Neural cell (in vitro differentiated cells): ENCODE results near the gene ICA1L.
"Not testable (repeated sequence)": the region's sequence is repeated elsewhere in the genome, so short reads cannot be mapped to it uniquely, and the experiment has no call there.

Experiments used
- EP300 ChIP-seq: fragments of 450-650 bp; conservative IDR thresholded peaks from 2 replicates; pipeline ENCODE4 v1.6.1; 2014; ENCODE audit warnings: antibody characterized with exemption, mild to moderate bottlenecking, moderate library complexity; ENCODE audit not compliant: poor library complexity, severe bottlenecking
- EZH2 ChIP-seq: fragments of 200-600, 300-800 bp; shearing (Covaris generic), sonication (generic); IDR thresholded peaks from 2 replicates; pipeline ENCODE4 v1.6.1; 2014; ENCODE audit warnings: antibody characterized with exemption, low read length, borderline replicate concordance, mild to moderate bottlenecking; ENCODE audit not compliant: insufficient read depth, poor library complexity, severe bottlenecking
- MXI1 ChIP-seq: fragments of 450-650 bp; conservative IDR thresholded peaks from 2 replicates; pipeline ENCODE4 v1.6.1; 2014; ENCODE audit warnings: antibody characterized with exemption, mild to moderate bottlenecking; ENCODE audit not compliant: poor library complexity, severe bottlenecking
- POLR2AphosphoS5 ChIP-seq: IDR thresholded peaks from 2 replicates; pipeline ENCODE4 v1.6.1; 2012
- RAD21 ChIP-seq: fragments of 450-650 bp; conservative IDR thresholded peaks from 2 replicates; pipeline ENCODE4 v1.6.1; 2014; ENCODE audit warnings: antibody characterized with exemption, mild to moderate bottlenecking, moderate library complexity
- SMC3 ChIP-seq: fragments of 450-650 bp; conservative IDR thresholded peaks from 2 replicates; pipeline ENCODE4 v1.6.1; 2014; ENCODE audit warnings: antibody characterized with exemption, mild to moderate bottlenecking, moderate library complexity; ENCODE audit not compliant: poor library complexity
- TAF1 ChIP-seq: IDR thresholded peaks from 2 replicates; pipeline ENCODE4 v1.6.1; 2012; ENCODE audit warnings: low read depth
- TF ChIP-seq, protein P1 (sequence below): fragments of 450-650 bp; IDR thresholded peaks from 2 replicates; pipeline ENCODE4 v1.5.1; 2014; ENCODE audit warnings: antibody characterized with exemption, mild to moderate bottlenecking, moderate library complexity; ENCODE audit not compliant: poor library complexity, severe bottlenecking
- TF ChIP-seq, protein P2 (sequence below): IDR thresholded peaks from 2 replicates; pipeline ENCODE4 v1.6.1; 2012; ENCODE audit warnings: borderline replicate concordance

DNA sequence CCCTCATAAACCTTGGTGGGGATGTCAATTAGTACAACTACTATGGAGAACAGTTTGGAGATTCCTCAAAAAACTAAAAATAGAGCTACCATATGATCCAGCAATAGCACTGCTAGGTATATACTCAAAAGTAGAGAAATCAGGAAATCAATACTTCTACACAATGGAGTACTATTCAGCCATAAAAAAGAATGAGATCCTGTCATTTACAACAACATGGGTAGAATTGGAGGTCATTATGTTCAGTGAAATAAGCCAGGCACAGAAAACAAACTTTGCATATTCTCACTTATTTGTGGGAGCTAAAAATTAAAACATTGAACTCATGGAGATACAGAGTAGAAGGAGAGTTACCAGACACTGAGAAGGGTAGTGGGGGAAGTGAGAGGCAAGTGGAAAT, 33.9 kb upstream of the ICA1L start:
- TF ChIP-seq RAD21, EZH2, EP300, POLR2AphosphoS5, TAF1, SMC3, MXI1: not testable (repeated sequence)
- TF ChIP-seq, protein P1, sequence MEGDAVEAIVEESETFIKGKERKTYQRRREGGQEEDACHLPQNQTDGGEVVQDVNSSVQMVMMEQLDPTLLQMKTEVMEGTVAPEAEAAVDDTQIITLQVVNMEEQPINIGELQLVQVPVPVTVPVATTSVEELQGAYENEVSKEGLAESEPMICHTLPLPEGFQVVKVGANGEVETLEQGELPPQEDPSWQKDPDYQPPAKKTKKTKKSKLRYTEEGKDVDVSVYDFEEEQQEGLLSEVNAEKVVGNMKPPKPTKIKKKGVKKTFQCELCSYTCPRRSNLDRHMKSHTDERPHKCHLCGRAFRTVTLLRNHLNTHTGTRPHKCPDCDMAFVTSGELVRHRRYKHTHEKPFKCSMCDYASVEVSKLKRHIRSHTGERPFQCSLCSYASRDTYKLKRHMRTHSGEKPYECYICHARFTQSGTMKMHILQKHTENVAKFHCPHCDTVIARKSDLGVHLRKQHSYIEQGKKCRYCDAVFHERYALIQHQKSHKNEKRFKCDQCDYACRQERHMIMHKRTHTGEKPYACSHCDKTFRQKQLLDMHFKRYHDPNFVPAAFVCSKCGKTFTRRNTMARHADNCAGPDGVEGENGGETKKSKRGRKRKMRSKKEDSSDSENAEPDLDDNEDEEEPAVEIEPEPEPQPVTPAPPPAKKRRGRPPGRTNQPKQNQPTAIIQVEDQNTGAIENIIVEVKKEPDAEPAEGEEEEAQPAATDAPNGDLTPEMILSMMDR = not testable (repeated sequence)
- TF ChIP-seq, protein P2, sequence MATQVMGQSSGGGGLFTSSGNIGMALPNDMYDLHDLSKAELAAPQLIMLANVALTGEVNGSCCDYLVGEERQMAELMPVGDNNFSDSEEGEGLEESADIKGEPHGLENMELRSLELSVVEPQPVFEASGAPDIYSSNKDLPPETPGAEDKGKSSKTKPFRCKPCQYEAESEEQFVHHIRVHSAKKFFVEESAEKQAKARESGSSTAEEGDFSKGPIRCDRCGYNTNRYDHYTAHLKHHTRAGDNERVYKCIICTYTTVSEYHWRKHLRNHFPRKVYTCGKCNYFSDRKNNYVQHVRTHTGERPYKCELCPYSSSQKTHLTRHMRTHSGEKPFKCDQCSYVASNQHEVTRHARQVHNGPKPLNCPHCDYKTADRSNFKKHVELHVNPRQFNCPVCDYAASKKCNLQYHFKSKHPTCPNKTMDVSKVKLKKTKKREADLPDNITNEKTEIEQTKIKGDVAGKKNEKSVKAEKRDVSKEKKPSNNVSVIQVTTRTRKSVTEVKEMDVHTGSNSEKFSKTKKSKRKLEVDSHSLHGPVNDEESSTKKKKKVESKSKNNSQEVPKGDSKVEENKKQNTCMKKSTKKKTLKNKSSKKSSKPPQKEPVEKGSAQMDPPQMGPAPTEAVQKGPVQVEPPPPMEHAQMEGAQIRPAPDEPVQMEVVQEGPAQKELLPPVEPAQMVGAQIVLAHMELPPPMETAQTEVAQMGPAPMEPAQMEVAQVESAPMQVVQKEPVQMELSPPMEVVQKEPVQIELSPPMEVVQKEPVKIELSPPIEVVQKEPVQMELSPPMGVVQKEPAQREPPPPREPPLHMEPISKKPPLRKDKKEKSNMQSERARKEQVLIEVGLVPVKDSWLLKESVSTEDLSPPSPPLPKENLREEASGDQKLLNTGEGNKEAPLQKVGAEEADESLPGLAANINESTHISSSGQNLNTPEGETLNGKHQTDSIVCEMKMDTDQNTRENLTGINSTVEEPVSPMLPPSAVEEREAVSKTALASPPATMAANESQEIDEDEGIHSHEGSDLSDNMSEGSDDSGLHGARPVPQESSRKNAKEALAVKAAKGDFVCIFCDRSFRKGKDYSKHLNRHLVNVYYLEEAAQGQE = not testable (repeated sequence)
